ENCODE measurements around the gene ADAM10.
"Not testable (repeated sequence)": the region's sequence is repeated elsewhere in the genome, so short reads cannot be mapped to it uniquely, and the experiment has no call there.

The ADAM10 gene

DNA sequence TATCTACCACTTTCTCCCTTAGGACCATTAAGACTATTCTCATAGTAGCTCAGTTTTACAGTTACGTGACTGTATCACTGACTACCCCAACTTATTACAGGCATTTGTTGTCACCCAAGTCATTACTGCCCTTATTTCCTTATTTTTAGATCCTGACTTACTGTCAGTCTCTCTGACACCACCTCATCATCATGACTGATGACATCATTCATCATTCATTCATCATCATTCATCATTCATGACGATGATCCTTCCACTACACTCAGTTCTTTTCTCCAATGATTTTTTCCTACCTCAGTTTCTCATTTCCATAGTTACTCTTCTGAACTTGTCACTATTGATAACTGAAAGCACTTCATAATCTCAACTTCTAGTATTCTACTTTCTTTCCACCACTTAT lies 83.8 kb downstream of the ADAM10 start:
- DNase-seq = no peak

DNA sequence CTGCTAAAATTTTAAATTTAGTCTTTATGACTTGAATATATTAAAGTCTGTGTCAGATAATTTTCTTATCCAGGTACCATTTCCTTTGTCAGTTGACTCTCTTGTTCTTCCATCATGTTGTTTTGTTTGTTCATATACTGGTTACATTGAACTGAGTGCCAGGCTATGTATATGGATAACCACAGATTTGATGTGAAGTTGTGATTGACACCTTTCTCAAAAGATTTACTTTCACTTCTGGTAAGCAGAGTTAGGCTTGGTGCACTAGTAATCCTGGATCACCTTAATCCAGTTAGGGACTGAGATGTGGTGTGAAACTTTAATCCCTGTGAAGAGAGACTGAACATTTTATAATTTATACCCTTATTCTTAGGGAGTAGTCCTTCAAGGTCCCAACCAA lies 99.4 kb downstream of the ADAM10 start:
- DNase-seq = no peak

DNA sequence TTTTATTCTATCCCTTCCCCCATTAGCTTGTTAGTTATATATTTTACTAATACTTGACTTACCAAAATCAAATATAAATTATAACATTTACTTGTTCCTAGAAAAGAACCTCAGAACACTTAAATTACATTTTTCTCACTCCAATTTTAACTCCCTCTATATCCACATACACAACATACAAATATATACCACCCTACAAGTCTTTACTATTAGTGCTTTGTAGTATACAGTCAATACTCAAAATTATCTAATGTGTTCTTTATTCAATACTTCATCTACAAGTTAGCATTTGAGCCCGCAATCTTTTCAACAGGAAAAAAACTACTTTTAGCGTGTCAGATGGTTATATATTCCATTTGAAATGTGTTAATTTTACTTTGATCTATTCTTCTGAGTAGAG lies 100.3 kb downstream of the ADAM10 start:
- DNase-seq = no peak

DNA sequence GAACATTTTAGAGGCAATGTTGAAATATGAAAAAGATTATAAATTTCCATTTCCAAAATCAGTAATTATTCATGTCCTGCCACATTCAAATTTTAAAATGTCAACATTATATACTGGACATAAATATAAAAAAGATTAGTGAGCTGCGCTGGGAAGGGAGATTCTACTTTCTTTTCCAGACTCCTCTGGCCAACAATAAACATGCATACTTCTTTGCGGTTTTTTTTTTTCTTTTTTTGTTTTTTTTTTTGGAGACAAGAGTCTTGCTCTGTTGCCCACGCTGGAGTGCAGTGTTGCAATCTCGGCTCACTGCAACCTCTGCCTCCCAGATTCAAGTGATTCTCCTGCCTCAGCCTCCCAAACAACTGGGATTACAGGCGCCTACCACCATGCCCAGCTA lies 105.5 kb downstream of the ADAM10 start:
- no peak for DNase-seq

DNA sequence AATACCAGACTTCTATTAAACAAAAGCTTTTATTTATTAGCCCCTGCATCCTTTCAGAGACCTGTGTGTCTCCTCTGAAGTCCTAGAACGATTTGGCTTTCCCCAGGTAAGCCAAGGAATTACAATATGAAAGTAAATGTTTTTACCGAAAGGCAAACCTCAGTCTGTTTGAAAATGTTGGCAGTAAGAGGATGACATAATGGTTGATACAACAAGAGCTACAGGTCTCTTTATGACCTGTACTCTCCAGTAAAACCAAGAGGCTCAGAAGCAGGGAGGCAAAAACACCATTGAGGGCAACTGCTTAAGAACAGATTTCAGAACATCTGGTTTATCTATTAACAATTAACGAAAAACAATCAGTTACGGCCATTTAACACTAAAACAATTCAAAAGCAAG lies 107.8 kb downstream of the ADAM10 start:
- no peak for DNase-seq

DNA sequence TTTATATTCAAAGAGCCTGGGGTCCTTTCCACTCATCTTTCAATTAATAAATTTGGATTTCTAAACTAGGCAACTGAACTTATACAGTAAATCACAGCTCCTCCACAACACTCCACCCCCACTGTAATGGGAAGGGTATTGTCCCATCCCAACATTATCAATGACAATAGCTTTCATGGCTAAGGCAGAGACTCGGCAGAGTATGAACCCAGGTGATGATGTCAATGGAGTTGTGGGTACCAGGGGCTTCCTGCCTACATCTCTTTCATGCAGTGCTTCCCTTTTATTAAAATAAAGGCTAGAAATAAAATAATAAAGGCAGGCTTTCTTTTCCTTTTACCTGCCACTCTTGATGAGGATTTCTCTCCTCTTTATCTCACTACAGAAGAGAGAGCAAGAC lies 109.5 kb downstream of the ADAM10 start:
- no peak for DNase-seq

DNA sequence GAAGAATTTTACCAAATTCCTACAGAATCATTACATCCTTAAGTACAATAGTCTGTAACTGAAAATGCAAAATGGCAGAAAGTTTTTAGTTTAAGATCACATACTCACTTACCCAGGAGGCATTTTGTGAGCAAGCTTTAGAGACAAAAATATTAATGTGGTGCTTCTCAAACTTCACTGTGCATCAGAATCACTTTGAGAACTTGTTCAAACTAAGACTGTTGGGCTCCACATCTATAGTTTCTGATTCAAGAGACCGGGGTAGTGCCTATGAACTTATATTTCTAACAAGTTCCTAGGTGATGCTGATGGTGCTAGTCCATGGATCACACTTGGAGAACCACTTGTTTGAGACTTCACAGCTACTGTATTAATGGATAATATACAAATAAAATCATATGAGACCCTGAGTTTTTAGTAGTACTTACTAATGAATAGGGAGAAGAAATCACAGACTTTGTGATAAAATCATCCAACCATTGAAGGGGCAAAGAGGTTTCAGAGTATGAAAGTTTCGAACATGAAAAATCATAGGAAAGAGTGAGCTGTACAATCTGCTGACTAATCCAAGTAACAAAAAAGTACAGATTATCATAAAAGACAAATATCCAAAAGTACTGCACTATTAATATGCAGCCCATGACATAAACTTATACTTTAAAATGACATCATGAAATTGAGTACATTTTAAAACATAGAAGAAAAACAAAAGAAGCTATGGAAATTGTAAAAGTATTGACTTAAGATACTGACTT lies 110.3 kb downstream of the ADAM10 start:
- no peak for DNase-seq

DNA sequence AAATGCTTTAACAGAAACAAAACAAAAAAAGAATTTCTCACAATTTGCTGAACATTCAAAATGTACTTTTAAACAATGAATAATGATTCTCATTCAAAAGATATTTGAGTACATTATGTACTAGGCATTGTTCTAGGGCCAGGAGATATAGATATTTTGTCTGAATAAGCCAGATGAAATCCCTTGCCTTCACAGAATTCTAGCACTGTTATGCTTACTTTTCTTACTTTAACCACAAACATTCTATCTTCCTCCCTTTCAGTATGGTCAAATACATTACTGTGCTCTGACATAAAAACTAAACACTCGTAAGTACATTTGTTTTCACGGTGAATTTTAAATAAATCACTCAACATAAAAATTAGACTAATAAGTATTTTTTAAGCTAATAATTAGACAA lies 116.7 kb downstream of the ADAM10 start:
- no peak for DNase-seq

DNA sequence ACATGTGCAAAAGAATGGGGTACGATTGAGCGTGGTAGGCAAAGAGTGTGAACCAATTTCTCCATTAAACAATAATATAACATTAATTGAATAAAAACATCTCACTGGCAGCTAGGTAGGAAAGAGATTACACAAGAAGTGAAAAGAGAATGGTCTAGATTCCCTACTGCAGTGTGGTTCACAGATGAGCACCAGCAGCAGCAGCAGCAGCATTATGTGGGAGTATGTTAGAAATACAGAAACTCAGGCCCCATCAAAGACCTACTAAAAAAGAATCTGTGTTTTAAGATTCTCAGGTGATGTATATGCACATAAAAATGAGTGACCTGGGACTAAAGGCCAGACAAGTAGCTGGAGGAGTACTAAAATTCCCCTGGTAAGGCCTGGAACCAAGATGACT lies 118.2 kb downstream of the ADAM10 start:
- no peak for DNase-seq

DNA sequence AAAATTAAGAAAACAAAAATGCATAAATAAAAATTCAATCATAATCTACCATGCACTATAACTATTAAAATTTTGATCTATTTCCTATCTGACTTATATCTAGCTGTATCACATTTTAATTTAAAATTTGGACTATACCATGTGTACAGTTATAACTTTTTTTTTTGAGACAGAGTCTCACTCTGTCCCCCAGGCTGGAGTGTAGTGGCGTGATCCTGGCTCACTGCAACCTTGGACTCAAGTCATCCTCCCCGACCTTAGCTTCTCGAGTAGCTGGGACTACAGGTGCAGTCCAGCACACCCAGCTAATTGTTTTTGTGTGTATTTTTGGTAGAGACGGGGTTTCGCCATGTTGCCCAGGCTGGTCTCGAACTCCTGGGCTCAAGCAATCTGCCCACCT lies 119.9 kb downstream of the ADAM10 start:
- no peak for DNase-seq

DNA sequence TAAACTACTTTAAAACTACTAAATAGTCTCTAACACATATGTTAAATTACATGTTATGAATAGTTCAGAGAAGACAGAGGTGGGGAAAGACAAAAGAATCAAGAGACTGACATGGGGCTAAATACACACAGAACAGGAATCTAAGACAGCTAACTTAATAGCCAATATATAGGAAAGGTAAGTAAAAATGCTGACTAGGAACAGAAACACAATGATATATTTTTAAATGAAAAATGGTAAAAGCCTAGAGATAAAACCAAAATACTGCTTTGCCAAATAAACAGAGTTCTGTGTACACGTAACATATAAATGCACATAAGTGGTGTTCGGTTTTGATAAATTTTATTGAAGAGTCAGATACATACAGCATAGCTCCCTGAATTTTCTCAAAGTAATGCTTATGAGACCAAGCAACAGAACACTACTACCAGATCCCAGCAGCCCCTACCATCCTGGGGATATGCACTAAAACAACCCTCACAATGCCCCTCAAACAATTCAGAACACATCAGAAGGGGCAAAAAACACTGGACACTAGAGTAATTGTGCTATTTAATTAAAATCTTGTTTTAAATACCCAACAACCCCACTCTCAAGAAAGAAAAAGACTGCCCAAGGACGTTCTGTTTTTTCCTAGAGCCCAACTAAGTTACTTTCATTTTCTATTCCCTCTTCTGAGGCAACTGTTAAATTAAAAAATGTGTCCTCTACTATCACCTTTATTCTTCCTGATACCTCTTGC lies 121.1 kb downstream of the ADAM10 start:
- DNase-seq = no peak

DNA sequence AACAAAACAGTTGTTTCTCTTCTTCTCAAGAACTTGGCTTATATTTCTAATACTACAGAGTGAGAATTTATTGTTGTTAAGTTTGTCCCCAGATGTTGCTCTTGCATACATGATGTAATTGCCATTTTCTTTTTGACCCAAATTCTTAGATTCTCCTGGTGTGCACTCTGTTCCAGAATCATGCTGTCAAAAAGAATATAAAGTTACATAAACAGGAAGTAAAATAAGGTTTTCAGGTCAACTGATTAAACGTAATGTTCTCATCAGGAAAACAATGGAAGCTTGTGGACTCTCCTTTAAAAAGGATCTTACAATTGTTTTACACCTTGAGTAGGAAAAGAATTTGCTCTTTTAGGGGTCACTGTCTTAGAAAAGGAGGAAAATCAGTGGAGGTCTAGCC lies 121.8 kb downstream of the ADAM10 start:
- DNase-seq = no peak

DNA sequence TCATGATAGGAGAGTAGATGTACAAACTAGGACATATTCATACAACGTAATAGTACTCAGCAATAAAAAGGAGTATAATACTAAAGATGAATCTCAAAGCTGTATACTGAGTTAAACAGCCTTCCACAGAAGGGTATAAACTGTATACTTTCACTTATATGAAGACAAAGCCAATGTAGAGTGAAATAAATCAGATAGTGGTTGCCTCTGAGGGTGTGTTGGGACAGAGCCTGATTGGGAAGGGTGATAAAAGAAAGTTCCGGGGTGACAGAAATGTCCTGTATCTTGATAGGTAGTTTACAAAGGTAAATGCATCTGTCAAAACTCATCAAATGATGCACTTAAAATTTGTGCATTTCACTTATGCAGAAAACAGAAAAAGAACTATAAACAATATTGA lies 122.5 kb downstream of the ADAM10 start:
- DNase-seq = no peak

DNA sequence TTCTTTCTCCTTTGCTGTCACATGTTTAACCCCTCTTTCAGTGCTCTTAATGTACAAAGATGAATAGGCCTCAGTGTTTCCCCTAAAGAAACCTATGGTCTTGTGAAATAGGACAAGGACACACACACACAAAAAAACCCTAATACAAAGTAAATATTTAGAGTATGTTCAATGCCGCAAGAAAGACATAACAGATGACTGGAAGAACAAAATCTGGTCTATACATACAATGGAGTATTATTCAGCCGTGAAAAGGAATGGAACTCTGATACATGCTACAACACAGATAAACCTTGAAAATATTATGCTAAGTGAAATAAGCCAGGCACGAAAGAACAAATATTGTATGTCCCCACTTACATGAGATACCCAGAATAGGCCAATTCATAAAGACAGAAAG lies 123.1 kb downstream of the ADAM10 start:
- DNase-seq = no peak

DNA sequence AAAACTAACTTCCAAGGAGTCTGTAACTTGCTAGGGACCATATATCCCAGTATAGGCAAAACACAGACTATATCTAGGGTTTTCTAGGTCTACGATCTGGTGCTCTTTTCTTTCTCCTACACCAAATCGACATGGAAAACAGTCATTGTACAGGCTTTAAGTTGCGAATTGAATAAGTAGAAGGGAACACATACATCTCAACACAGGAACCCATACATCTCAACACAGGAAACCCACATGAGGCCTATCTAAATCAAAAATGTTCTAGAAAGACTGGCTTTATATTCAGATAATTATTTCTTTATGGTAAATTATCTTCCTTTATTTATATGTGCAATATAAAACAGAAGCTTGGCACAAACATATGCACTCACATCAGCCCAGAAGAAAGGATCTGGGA lies 126.6 kb downstream of the ADAM10 start:
- DNase-seq = no peak

DNA sequence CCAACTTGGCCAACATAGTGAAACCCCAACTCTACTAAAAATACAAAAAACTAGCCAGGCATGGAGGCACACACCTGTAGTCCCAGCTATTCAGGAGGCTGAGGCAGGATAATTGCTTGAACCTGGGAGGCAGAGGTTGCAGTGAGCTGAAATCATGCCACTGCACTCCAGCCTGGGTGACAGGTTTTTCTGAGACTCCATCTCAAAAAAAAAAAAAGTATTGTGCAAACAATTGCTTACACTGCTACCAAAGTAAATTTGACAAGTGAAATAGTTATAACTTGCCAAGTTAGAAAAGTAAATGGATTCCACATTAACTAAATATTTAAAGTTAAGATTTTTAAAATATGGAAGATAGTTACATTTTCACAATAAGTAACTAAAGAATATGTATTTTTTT lies 129.2 kb downstream of the ADAM10 start:
- not testable (repeated sequence) for DNase-seq

DNA sequence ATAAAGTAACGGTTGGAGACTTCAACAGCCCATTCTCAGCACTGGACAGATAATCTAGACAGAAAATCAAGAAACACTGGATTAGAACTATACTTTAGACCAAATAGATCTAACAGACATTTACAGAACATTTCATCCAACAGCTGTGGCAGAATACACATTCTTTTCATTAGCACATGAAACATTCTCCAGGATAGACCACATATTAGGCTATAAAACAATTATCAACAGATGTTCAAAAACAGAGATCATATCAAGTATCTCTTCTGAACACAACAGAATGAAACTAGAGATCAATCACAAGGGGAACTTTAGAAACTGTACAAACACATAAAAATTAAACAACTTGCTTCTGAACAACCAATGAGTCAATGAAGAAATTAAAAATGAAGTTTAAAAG lies 133.3 kb downstream of the ADAM10 start:
- DNase-seq = no peak

DNA sequence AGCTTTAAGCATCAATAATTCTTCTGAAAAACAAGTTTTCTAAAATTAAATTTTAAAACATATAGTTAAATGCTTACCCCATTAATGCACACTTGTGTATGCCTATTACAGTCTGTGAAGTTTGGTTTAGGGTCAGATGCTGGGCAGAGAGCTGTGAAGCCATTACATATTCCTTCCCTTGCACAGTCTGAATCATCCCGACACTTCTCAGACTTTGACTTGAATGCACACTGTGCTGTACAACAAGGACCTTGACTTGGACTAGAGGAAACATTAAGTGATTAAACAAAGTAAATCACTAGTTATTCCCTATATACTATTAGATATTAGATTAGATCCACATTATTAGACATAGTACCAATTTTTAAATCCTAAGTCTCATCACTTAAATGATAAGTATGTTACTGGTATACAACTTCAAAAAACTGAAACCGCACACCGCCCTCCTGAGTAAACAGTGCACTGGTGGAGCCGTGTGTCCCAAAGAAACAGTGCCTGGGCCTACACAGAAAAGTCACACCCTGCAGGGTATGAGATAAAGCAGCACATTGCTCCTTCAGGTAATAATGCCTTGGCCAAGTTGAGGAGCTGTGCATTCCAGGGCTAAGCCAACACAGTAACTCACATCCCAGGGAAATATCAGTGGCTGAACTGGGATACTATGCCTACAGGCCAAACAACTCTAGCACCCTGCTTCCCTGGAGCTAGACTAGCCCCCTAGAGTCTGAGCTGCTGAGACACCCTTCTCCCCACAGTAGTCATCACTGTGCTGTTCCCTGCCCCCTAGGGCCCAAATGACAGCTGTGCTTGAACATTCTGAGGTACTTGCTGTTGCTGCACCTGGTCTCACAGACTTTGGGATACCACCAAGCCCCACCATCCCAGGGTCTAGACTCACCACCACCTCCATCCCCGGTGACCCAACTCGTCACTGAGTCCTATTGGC lies 137.5 kb downstream of the ADAM10 start:
- no peak for DNase-seq

DNA sequence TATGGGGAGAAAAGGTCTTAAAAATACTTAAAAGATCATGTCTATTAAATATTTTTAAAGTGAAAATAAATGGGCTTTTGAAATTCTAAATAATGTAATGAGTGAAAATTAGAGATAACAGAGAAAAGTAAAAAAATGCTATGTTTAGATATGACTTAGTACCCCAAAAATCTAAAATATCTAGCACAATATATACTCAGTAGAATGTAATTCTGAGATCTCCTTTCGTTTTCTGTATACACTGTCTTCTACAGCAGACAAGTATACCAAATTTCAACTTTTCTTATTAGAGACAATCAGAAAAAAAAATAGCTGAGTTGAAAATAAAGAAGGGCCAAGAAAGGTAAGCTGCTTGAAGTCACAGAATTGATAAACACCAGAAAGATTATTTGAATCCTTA lies 140.8 kb downstream of the ADAM10 start:
- DNase-seq = no peak

DNA sequence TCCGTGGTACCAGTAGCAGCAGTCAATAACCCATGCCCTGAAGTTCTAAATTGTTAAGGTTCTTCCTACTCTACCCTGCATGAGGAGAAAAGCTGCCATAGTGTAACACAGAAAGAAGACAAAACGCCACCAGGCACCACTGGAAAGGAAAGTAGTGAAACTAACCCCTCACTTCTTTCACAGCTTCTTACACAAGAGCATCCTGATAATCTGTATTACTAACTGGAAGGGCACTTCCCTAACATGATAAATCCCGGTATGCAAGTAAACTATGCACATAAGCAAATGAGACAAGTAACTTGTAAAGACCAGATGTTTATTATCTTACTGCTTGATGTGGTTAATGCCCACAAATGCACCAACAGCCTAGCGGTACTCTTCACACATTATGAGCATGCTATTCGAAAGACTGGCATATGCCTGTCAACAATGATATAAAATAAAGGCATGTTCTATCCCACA lies 141.3 kb downstream of the ADAM10 start:
- DNase-seq = no peak

DNA sequence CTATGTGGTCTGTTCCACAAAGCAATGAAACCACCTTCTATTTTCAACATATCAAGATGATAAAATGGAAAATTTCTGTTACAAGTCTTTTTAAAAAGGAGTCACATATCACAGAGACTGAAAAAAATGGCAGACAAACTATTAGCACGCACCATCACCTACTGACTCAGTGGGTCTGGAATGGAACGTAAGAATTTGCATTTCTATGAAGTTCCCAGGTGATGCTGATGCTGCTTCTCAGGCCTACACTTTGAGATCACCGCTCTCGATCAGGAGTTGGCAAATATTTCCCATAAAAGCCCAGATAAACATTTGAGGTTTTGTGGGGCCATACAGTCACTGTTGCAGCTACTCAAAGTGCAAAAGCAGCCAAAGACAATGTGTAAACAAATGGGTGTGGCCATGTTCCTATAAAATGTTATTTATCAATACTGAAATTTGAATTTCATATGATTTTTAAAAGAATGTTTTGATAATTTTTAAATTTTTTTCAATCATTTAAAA lies 142.9 kb downstream of the ADAM10 start:
- no peak for DNase-seq

DNA sequence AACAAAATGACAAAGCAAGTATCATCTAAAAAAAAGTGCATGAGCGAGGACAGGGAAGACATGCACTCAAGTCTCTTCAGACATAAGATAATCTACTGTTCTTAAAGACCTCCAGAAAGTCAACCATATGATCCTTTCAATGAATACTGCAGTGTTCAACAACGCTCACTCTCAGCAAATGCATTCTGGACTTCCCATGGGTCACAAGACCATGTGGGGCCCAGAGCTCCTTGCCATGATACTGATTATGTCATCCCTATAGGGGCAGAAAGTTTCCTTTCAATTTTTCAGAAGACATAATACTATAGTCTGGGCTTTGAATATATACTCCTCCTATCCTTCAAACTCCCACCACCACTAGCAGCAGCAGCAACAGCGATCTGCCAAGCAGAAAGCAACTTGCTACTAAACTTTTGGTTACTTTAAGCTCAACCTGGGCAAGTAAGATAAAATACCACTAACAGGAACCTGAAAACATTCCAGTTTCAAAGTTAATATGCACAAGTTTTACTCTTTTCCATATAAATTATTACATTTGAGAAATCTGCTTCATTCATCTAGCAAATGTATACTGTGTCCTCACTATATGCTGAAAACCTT lies 143.5 kb downstream of the ADAM10 start:
- no peak for DNase-seq

DNA sequence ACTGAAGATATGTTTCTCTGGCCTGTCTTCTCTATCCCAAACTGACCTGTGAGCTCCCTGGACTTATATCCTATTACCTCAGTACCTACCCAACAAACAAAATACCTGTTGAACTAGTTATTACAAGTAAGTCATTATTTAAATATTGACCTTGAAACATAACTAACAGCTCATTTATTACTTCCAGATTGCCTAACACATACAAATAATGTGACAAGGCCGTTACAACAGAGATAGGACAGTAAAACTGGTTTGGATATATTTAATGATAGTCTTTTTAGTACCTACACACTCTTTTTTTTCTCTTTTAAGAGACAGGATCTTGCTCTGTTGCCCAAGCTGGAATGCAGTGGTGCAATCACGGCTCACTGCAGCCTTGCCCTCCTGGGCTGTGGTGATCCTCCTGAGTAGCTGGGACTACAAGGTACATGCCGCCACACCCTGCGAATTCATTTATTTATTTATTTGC lies 145.0 kb downstream of the ADAM10 start:
- no peak for DNase-seq

Measured in activated CD4-positive, CD25-positive, alpha-beta regulatory T cell treated with anti-CD3 and anti-CD28 coated beads, Interleukin-2, amount 50 U/mL, for 72 hours (primary cell).